ENCODE measurements around the gene TNRC6B.
A peak's percentile ranks its signal among the peaks of the same experiment; 100 is the strongest.

The TNRC6B gene

DNA sequence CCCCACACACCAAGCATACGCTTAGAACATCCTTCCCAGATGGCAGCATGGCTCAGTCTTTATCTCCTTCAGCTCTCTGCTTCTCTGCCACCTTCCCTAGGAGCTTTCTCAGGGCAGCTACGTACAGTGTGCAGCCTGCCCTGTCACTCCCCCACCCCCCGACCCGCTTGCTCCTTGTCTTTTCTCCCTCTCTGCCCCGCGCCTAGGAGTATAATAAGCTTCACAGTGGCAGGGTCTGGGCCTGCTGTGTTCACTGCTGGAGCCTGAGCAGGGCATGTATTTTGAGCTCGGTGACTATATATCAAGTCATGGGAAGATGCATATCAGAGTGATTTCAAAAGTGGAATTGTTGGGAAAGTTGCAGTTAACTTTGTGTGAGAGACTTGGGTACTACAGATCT is 112.8 kb downstream of the TNRC6B start:
- Histone ChIP-seq H3K27ac (ENCODE audit: low read length) (0 out of 2 replicates have a peak overlapping the region, but pooled peaks have one; percentile 31), H2AFZ (ENCODE audit: low read depth, low read length) (no peak overlapping the region), H4K20me1 (ENCODE audit: insufficient read depth, low read length) (peaks cover 6% of the 10 kb centered on the region), H3K9ac (ENCODE audit: low read length) (no peak overlapping the region), H3K4me1 (ENCODE audit: low read length) (peaks cover 15% of the 10 kb centered on the region), H3K4me2 (ENCODE audit: low read length) (peak overlapping the region; percentile 53), H3K36me3 (replicated peaks; ENCODE audit: low read depth, low read length) (peaks cover 32% of the 10 kb centered on the region), H3K79me2 (ENCODE audit: low read length) (no peaks in the 10 kb centered on the region), H3K4me3 (ENCODE audit: low read length) (no peak overlapping the region), H3K9me3 (ENCODE audit: insufficient read depth, low read length) (no peaks in the 10 kb centered on the region), H3K27me3 (ENCODE audit: low read depth, low read length) (no peaks in the 10 kb centered on the region)
- TF ChIP-seq, protein P1, sequence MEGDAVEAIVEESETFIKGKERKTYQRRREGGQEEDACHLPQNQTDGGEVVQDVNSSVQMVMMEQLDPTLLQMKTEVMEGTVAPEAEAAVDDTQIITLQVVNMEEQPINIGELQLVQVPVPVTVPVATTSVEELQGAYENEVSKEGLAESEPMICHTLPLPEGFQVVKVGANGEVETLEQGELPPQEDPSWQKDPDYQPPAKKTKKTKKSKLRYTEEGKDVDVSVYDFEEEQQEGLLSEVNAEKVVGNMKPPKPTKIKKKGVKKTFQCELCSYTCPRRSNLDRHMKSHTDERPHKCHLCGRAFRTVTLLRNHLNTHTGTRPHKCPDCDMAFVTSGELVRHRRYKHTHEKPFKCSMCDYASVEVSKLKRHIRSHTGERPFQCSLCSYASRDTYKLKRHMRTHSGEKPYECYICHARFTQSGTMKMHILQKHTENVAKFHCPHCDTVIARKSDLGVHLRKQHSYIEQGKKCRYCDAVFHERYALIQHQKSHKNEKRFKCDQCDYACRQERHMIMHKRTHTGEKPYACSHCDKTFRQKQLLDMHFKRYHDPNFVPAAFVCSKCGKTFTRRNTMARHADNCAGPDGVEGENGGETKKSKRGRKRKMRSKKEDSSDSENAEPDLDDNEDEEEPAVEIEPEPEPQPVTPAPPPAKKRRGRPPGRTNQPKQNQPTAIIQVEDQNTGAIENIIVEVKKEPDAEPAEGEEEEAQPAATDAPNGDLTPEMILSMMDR (IDR thresholded peaks at IDR 0.05; ENCODE audit: low read depth, low read length) = no peak
- no peak for TF ChIP-seq EZH2phosphoT487 (IDR thresholded peaks at IDR 0.05; ENCODE audit: low read depth)

- peaks cover 6% of the 10 kb centered on the region for H4K20me1 ChIP-seq (ENCODE audit: insufficient read depth, low read length)
- no peak for TF ChIP-seq EZH2phosphoT487 (IDR thresholded peaks at IDR 0.05; ENCODE audit: low read depth)
- TF ChIP-seq, protein P1 (IDR thresholded peaks at IDR 0.05; ENCODE audit: low read depth, low read length) = no peak
Observed at GRCh38 chr22:40294696-40295095, 117.0 kb downstream of the TNRC6B start.

DNA sequence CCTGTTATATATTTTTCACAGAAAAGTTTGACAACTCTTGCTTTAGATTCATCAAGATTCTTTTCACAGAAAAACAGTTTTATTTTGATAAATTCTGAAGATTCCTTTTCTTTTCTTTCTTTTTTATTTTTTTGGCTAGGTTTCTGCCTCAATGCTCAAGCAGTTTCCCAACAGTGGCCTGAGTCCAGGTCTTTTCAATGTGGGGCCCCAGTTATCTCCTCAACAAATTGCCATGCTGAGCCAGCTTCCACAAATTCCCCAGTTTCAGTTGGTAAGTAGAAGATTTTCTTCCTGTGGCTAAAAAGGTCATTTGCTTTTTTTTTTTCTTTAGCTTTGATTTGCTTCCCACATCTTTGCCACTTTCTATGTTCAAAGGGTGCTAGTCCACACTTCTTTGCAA is 122.6 kb downstream of the TNRC6B start:
- Histone ChIP-seq H4K20me1 (ENCODE audit: insufficient read depth, low read length) (0 out of 2 replicates have a peak, but pooled peaks cover 2% of the 10 kb centered on the region), H2AFZ (ENCODE audit: low read depth, low read length) (no peak overlapping the region), H3K9ac (ENCODE audit: low read length) (no peak overlapping the region), H3K4me3 (ENCODE audit: low read length) (no peak overlapping the region), H3K36me3 (replicated peaks; ENCODE audit: low read depth, low read length) (peaks cover 28% of the 10 kb centered on the region), H3K9me3 (ENCODE audit: insufficient read depth, low read length) (no peaks in the 10 kb centered on the region), H3K4me1 (ENCODE audit: low read length) (peaks cover 15% of the 10 kb centered on the region), H3K27me3 (ENCODE audit: low read depth, low read length) (no peaks in the 10 kb centered on the region), H3K79me2 (ENCODE audit: low read length) (no peaks in the 10 kb centered on the region), H3K4me2 (ENCODE audit: low read length) (peak overlapping the region; percentile 11), H3K27ac (ENCODE audit: low read length) (no peak overlapping the region)
- TF ChIP-seq, protein P1 (IDR thresholded peaks at IDR 0.05; ENCODE audit: low read depth, low read length) = no peak
- TF ChIP-seq EZH2phosphoT487 (IDR thresholded peaks at IDR 0.05; ENCODE audit: low read depth) = no peak

More at GRCh38 chr22:40294696-40295095, 117.0 kb downstream of the TNRC6B start:
- Histone ChIP-seq H3K79me2 (ENCODE audit: low read length) (no peaks in the 10 kb centered on the region), H3K27me3 (ENCODE audit: low read depth, low read length) (no peaks in the 10 kb centered on the region), H3K36me3 (replicated peaks; ENCODE audit: low read depth, low read length) (peaks cover 14% of the 10 kb centered on the region), H3K4me2 (ENCODE audit: low read length) (no peak overlapping the region), H2AFZ (ENCODE audit: low read depth, low read length) (no peak overlapping the region), H3K27ac (ENCODE audit: low read length) (no peak overlapping the region), H3K9ac (ENCODE audit: low read length) (no peak overlapping the region), H3K4me3 (ENCODE audit: low read length) (no peak overlapping the region), H3K9me3 (ENCODE audit: insufficient read depth, low read length) (no peaks in the 10 kb centered on the region), H3K4me1 (ENCODE audit: low read length) (peaks cover 10% of the 10 kb centered on the region)

- H2AFZ ChIP-seq (ENCODE audit: low read depth, low read length) = no peak overlapping the region
- H3K36me3 ChIP-seq (replicated peaks; ENCODE audit: low read depth, low read length) = peaks cover 28% of the 10 kb centered on the region
- 0 out of 2 replicates have a peak, but pooled peaks cover 2% of the 10 kb centered on the region for H4K20me1 ChIP-seq (ENCODE audit: insufficient read depth, low read length)
- H3K27ac ChIP-seq (ENCODE audit: low read length) = no peak overlapping the region
- H3K79me2 ChIP-seq (ENCODE audit: low read length) = no peaks in the 10 kb centered on the region
- H3K4me1 ChIP-seq (ENCODE audit: low read length) = peaks cover 15% of the 10 kb centered on the region
- H3K4me2 ChIP-seq (ENCODE audit: low read length) = peak overlapping the region; percentile 11
- H3K9me3 ChIP-seq (ENCODE audit: insufficient read depth, low read length) = no peaks in the 10 kb centered on the region
- no peaks in the 10 kb centered on the region for H3K27me3 ChIP-seq (ENCODE audit: low read depth, low read length)
- TF ChIP-seq, protein P1 (IDR thresholded peaks at IDR 0.05; ENCODE audit: low read depth, low read length) = no peak
- TF ChIP-seq EZH2phosphoT487 (IDR thresholded peaks at IDR 0.05; ENCODE audit: low read depth) = no peak
- no peak overlapping the region for H3K9ac ChIP-seq (ENCODE audit: low read length)
- H3K4me3 ChIP-seq (ENCODE audit: low read length) = no peak overlapping the region
Observed at GRCh38 chr22:40300884-40301672, 123.4 kb downstream of the TNRC6B start.
